ENCODE measurements around the gene TCEA2.

DNA sequence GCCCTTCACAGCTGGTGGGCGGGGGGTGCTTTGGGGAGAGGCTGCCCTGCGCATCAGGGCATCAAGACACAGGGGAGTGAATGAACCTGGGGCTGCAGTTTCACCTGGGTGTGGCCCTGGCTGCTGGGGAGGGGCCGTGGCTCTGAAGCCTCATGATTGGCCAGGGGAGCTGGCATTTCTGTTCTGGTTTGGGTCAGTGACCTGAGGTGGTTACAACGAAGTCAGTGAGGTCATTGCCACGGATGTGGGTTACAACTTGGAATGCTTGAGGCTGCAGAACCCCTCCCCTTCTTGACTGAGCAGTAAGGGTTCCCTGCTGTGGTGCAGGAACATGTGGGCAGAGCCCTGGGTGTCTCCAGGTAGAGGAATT lies 3.0 kb downstream of the TCEA2 start:
- TF ChIP-seq, protein P1, sequence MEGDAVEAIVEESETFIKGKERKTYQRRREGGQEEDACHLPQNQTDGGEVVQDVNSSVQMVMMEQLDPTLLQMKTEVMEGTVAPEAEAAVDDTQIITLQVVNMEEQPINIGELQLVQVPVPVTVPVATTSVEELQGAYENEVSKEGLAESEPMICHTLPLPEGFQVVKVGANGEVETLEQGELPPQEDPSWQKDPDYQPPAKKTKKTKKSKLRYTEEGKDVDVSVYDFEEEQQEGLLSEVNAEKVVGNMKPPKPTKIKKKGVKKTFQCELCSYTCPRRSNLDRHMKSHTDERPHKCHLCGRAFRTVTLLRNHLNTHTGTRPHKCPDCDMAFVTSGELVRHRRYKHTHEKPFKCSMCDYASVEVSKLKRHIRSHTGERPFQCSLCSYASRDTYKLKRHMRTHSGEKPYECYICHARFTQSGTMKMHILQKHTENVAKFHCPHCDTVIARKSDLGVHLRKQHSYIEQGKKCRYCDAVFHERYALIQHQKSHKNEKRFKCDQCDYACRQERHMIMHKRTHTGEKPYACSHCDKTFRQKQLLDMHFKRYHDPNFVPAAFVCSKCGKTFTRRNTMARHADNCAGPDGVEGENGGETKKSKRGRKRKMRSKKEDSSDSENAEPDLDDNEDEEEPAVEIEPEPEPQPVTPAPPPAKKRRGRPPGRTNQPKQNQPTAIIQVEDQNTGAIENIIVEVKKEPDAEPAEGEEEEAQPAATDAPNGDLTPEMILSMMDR (IDR thresholded peaks at IDR 0.05): no peak
- no peak for TF ChIP-seq EP300 (IDR thresholded peaks at IDR 0.05)

Data from sigmoid colon (tissue), 4 donors.